ENCODE results near the gene PWWP2B.

DNA sequence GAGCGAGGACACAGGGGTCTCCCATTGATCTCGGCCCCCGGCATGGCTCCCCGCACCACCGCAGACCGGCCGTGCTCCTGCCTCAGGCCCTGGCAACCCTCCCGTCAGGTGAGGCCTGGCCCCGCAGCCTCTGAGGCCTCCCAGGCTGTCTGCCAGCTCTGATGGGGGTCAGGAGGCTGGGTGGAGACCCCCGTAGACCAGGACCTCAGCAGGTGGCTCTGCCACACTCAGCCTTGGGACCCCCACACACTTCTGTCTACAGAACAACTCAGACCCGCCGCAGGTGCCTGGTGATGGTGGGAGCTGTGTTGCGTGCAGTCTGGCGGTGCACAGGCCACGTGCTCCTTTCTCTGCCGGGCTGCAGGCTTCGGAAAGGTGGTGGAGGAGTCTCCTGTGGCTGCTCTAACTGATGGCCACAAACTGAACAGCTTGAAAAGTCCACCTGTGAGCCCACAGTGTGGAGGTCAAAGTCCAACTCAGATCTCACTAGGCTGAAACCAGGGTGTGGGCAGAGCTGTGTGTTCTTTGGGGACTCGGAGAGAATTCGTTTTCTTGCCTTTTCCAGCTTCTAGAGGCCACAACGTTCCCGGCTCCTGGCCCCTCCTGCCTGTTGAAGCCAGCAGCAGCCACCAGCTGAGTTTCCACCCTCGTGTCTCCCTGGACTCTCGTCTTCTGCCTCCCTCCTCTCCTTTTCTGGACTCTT lies 62.5 kb downstream of the PWWP2B start:
- TF ChIP-seq EZH2phosphoT487 (IDR thresholded peaks at IDR 0.05; ENCODE audit: insufficient read depth, low read depth) (no peak), EZH2 (IDR thresholded peaks at IDR 0.05; ENCODE audit: insufficient read depth, poor library complexity, severe bottlenecking) (no peak)
